H1 (cell line): ENCODE results near the gene APOC1. TPM values are rescaled to one million over a fixed set of nuclear protein-coding genes. Genes with fewer than 3 reads are reported as not detected.
A peak's percentile ranks its signal among the peaks of the same experiment; 100 is the strongest.

Experiments
- CTCF ChIA-PET: fragments of 300-600 bp; sonication (Branson Sonifier 250); formaldehyde crosslinking; loops from one replicate; lab custom pipeline; 2021; ENCODE audit not compliant: partially characterized antibody; lab: Charles Lee
- POLR2A ChIA-PET: fragments of 300-600 bp; sonication (Branson Sonifier 250); formaldehyde crosslinking; loops from one replicate; lab custom pipeline; 2021; ENCODE audit warnings: inconsistent platforms; ENCODE audit not compliant: partially characterized antibody; lab: Charles Lee
- DNase-seq, 2 experiments: peaks; one replicate each; pipeline versions ENCODE4 v3.0.0 to v3.0.0-alpha.2; 2010 to 2022; ENCODE audit warnings: low spot score in 2 of 2, low read depth in 1 of 2, mixed read lengths in 1 of 2
- FAIRE-seq: peaks from 2 replicates; lab custom pipeline; 2011; peaks lifted over from hg19 to GRCh38; lab: Jason Lieb, UNC
- H2AFZ ChIP-seq: 2 replicates; pipeline ENCODE4 v1.8.1; 2012; ENCODE audit warnings: low read length, inconsistent platforms
- H2AK5ac ChIP-seq: 2 replicates; pipeline ENCODE4 v1.6.1; 2013; ENCODE audit warnings: low read depth, low read length
- H2BK120ac ChIP-seq: replicated peaks from 2 replicates; pipeline ENCODE3; 2013; ENCODE audit warnings: low read depth, low read length, inconsistent platforms
- H2BK12ac ChIP-seq: 2 replicates; pipeline ENCODE4 v1.6.1; 2013; ENCODE audit warnings: low read depth, low read length
- H2BK15ac ChIP-seq: 2 replicates; pipeline ENCODE4 v1.6.1; 2013; ENCODE audit warnings: low read length
- H2BK20ac ChIP-seq: 2 replicates; pipeline ENCODE4 v1.6.1; 2013; ENCODE audit warnings: low read length
- H2BK5ac ChIP-seq: 2 replicates; pipeline ENCODE4 v1.6.1; 2013; ENCODE audit warnings: low read depth, low read length
- H3K14ac ChIP-seq: 2 replicates; pipeline ENCODE4 v1.6.1; 2013; ENCODE audit warnings: inconsistent platforms; ENCODE audit not compliant: insufficient read length
- H3K18ac ChIP-seq: 2 replicates; pipeline ENCODE4 v1.6.1; 2013; ENCODE audit warnings: low read length; ENCODE audit errors: extremely low read depth
- H3K23ac ChIP-seq: 2 replicates; pipeline ENCODE4 v1.6.1; 2013; ENCODE audit warnings: inconsistent platforms; ENCODE audit not compliant: insufficient read length
- H3K23me2 ChIP-seq: 2 replicates; pipeline ENCODE4 v1.6.1; 2013; ENCODE audit warnings: low read depth, low read length
- H3K27ac ChIP-seq: 2 replicates; pipeline ENCODE4 v1.6.1; 2011; ENCODE audit warnings: low read depth, low read length, inconsistent platforms
- H3K27me3 ChIP-seq, 4 experiments: replicated peaks in 1 of 4; 1 replicate in 1 of 4; 2 replicates in 3 of 4; pipeline versions ENCODE4 v1.6.1 to v1.8.1; 2011 to 2013; ENCODE audit warnings: low read length in 3 of 4, mild to moderate bottlenecking in 3 of 4, inconsistent platforms in 2 of 4, mixed read lengths in 2 of 4, moderate library complexity in 1 of 4; ENCODE audit not compliant: control insufficient read depth in 3 of 4, insufficient read depth in 3 of 4; ENCODE audit errors: extremely low read depth in 1 of 4
- H3K36me3 ChIP-seq, 4 experiments: 2 replicates each; pipeline versions ENCODE4 v1.6.1 to v1.8.1; 2011 to 2013; ENCODE audit warnings: mild to moderate bottlenecking in 4 of 4, low read length in 3 of 4, moderate library complexity in 2 of 4, control low read depth in 1 of 4, inconsistent platforms in 1 of 4; ENCODE audit not compliant: insufficient read depth in 4 of 4, control insufficient read depth in 2 of 4
- H3K4ac ChIP-seq: replicated peaks from 2 replicates; pipeline ENCODE3; 2013; ENCODE audit warnings: low read length, low read depth, mixed read lengths, inconsistent platforms; ENCODE audit not compliant: insufficient read length
- H3K4me1 ChIP-seq, 4 experiments: replicated peaks in 1 of 4; 1 replicate in 1 of 4; 2 replicates in 3 of 4; pipeline versions ENCODE4 v1.6.1 to v1.8.1; 2011 to 2013; ENCODE audit warnings: low read length in 3 of 4, inconsistent platforms in 2 of 4, mixed read lengths in 1 of 4; ENCODE audit not compliant: insufficient read depth in 4 of 4, control insufficient read depth in 3 of 4
- H3K4me2 ChIP-seq, 2 experiments: 2 replicates each; pipeline versions ENCODE4 v1.6.1 to v1.8.1; 2011 to 2013; ENCODE audit warnings: low read depth in 2 of 2, low read length in 2 of 2, control low read depth in 1 of 2, inconsistent platforms in 1 of 2, mild to moderate bottlenecking in 1 of 2; ENCODE audit not compliant: insufficient read depth in 1 of 2
- H3K4me3 ChIP-seq, 4 experiments: fragments of 200-600, 300-600 bp in 1 of 4; sonication (generic), shearing (Covaris generic), sonication (Bioruptor Twin) in 1 of 4; 2 replicates each; pipeline versions ENCODE4 v1.5.1 to v1.8.1; 2011 to 2016; ENCODE audit warnings: low read length in 4 of 4, low read depth in 3 of 4, control low read depth in 2 of 4, inconsistent platforms in 2 of 4, mild to moderate bottlenecking in 2 of 4, mixed read lengths in 1 of 4, moderate library complexity in 1 of 4; ENCODE audit not compliant: insufficient read depth in 2 of 4; ENCODE audit errors: extremely low read depth in 1 of 4
- H3K56ac ChIP-seq: replicated peaks from 2 replicates; pipeline ENCODE3; 2013; ENCODE audit warnings: low read depth, mild to moderate bottlenecking, mixed read lengths, low read length, inconsistent platforms; ENCODE audit not compliant: insufficient read length
- H3K79me1 ChIP-seq: 2 replicates; pipeline ENCODE4 v1.6.1; 2013; ENCODE audit warnings: low read depth, low read length, control low read depth
- H3K79me2 ChIP-seq, 2 experiments: 2 replicates each; pipeline versions ENCODE4 v1.6.1 to v1.8.1; 2012 to 2013; ENCODE audit warnings: low read length in 2 of 2, mild to moderate bottlenecking in 2 of 2, inconsistent platforms in 1 of 2; ENCODE audit not compliant: insufficient read depth in 2 of 2, control insufficient read depth in 1 of 2
- H3K9ac ChIP-seq, 4 experiments: replicated peaks in 1 of 4; 1 replicate in 1 of 4; 2 replicates in 3 of 4; pipeline versions ENCODE4 v1.6.1 to v1.8.1; 2011 to 2013; ENCODE audit warnings: low read depth in 3 of 4, low read length in 3 of 4, control low read depth in 2 of 4, mild to moderate bottlenecking in 2 of 4, moderate library complexity in 2 of 4, inconsistent platforms in 1 of 4; ENCODE audit errors: extremely low read depth in 1 of 4
- H3K9me3 ChIP-seq, 2 experiments: 2 replicates each; pipeline versions ENCODE4 v1.6.1 to v1.8.1; 2012 to 2013; ENCODE audit warnings: mild to moderate bottlenecking in 2 of 2, moderate library complexity in 2 of 2, control low read depth in 1 of 2, inconsistent platforms in 1 of 2, low read depth in 1 of 2, low read length in 1 of 2, mixed read lengths in 1 of 2; ENCODE audit not compliant: insufficient read depth in 2 of 2
- H4K20me1 ChIP-seq, 2 experiments: replicated peaks in 1 of 2; 2 replicates each; pipeline versions ENCODE3 to v1.8.1; 2011 to 2013; ENCODE audit warnings: inconsistent platforms in 2 of 2, low read length in 2 of 2, mild to moderate bottlenecking in 1 of 2; ENCODE audit not compliant: insufficient read depth in 2 of 2, control insufficient read depth in 1 of 2
- H4K5ac ChIP-seq: 2 replicates; pipeline ENCODE4 v1.6.1; 2013; ENCODE audit warnings: low read length, low read depth, mixed read lengths, inconsistent platforms; ENCODE audit not compliant: insufficient read length
- H4K8ac ChIP-seq: 2 replicates; pipeline ENCODE4 v1.8.0; 2013; ENCODE audit warnings: mild to moderate bottlenecking, moderate library complexity, low read length, inconsistent platforms; ENCODE audit not compliant: insufficient read depth; ENCODE audit errors: extremely low read depth
- H4K91ac ChIP-seq: replicated peaks from 2 replicates; pipeline ENCODE3; 2013; ENCODE audit warnings: low read length, mixed read lengths, inconsistent platforms; ENCODE audit not compliant: insufficient read length
- BCL11A ChIP-seq, 2 experiments: IDR thresholded peaks; one replicate each; pipeline ENCODE4 v1.6.1; 2011; ENCODE audit warnings: low read depth in 2 of 2, low read length in 2 of 2, mild to moderate bottlenecking in 2 of 2
- POLR2A ChIP-seq, 2 experiments: IDR thresholded peaks; 1 replicate in 1 of 2; 2 replicates in 1 of 2; pipeline ENCODE4 v1.6.1; 2011; ENCODE audit warnings: low read depth in 2 of 2, low read length in 2 of 2, mild to moderate bottlenecking in 2 of 2; ENCODE audit errors: control extremely low read depth in 1 of 2
- POLR2AphosphoS5 ChIP-seq: IDR thresholded peaks from 2 replicates; pipeline ENCODE4 v1.6.1; 2011; ENCODE audit warnings: low read depth, low read length
- WGBS, 2 experiments: shearing (Covaris generic) in 1 of 2; methylation state at CpG; one replicate each; pipeline versions ENCODE4 v1.1.6 to v1.1.7; 2013 to 2015; ENCODE audit warnings: low lambda C conversion rate in 2 of 2, mixed read lengths in 2 of 2, inconsistent platforms in 1 of 2, low coverage in 1 of 2, missing lambda C conversion rate in 1 of 2; ENCODE audit not compliant: insufficient replicate concordance in 2 of 2, insufficient coverage in 1 of 2, insufficient read length in 1 of 2; ENCODE audit errors: extremely low coverage in 1 of 2, missing lambda C conversion rate in 1 of 2; 5-methylcytosine and 5-hydroxymethylcytosine counted together
- polyA plus RNA-seq, 7 experiments: library from polyadenylated mRNA; depleted of rRNA in 3 of 7; stranded (reverse) in 5 of 7; unstranded in 2 of 7; fragments of >200 nt in 5 of 7; fragments of 200-250 nt in 2 of 7; gene quantifications; 1 replicate in 5 of 7; 2 replicates in 1 of 7; 4 replicates in 1 of 7; pipeline versions ENCODE4 v1.2.1 to v1.2.3, GENCODE V29; 2011 to 2013; ENCODE audit warnings: missing spikeins in 2 of 7, mixed read lengths in 2 of 7
- total RNA-seq: library from RNA; stranded (reverse); fragmentation: NEBNext Ultra II Directional; extraction: Animal tissue kit (Norgen Biotek cat#: 25700); gene quantifications from 2 replicates; pipeline ENCODE4 v1.2.1, GENCODE V29; 2021

APOC1 gene
- total and polyA plus RNA-seq, 2 of the 8 experiments (the other 6 are each of a cell fraction or from before 2014, with no cell fraction given) = 55.8 to 78.2 TPM

DNA sequence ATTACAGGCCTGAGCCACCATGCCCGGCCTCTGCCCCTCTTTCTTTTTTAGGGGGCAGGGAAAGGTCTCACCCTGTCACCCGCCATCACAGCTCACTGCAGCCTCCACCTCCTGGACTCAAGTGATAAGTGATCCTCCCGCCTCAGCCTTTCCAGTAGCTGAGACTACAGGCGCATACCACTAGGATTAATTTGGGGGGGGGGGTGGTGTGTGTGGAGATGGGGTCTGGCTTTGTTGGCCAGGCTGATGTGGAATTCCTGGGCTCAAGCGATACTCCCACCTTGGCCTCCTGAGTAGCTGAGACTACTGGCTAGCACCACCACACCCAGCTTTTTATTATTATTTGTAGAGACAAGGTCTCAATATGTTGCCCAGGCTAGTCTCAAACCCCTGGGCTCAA is 4.6 kb upstream of the APOC1 start:
- no peak overlapping the region for H4K8ac ChIP-seq
- CTCF ChIA-PET = interaction anchor here (0.7 to 15.2 kb wide), 7 partner anchors 8 to 221 kb away, joined by 3 to 201 read pairs (median 4); partner anchors contain the start of gene CLPTM1
- no peak overlapping the region for H3K4me3 ChIP-seq
- no peak overlapping the region for H2BK12ac ChIP-seq
- H3K79me2 ChIP-seq = peaks cover 0 to 11% of the 10 kb centered on the region in 2 experiments; a peak in 1 of 4 replicates
- H3K4me1 ChIP-seq = peaks cover 4 to 19% (median 8%) of the 10 kb centered on the region in 4 experiments
- no peak overlapping the region for H3K14ac ChIP-seq
- TF ChIP-seq POLR2A (IDR thresholded peaks at IDR 0.05; ENCODE audit: control extremely low read depth in 1 of 2, low read depth in 2 of 2, low read length in 2 of 2) (peak in 1 of 2 experiments; percentile 45; a peak in 1 of 3 replicates), POLR2AphosphoS5 (peak; percentile 26; the same call in 1 of the 2 replicates), BCL11A (IDR thresholded peaks at IDR 0.05; ENCODE audit: low read depth in 2 of 2, low read length in 2 of 2) (no peak)
- DNase-seq (no peak), FAIRE-seq (no peak)
- H3K4ac ChIP-seq = no peak overlapping the region
- H2AFZ ChIP-seq = no peak overlapping the region
- H3K79me1 ChIP-seq = no peaks in the 10 kb centered on the region; the same call in 1 of the 2 replicates
- H2BK15ac ChIP-seq = no peak overlapping the region
- peaks cover 9 to 27% (median 19%) of the 10 kb centered on the region in 4 experiments; a peak in 7 of 8 replicates for H3K36me3 ChIP-seq
- WGBS, 2 experiments = 82% methylated on average over 4 of the region's 5 CpGs; no CpG with 5 or more reads in 1 of the 2 experiments
- no peak overlapping the region for H3K9ac ChIP-seq
- no peak overlapping the region for H3K23ac ChIP-seq
- no peaks in the 10 kb centered on the region for H3K27me3 ChIP-seq
- peaks cover 0 to 13% of the 10 kb centered on the region in 2 experiments for H4K20me1 ChIP-seq
- H3K18ac ChIP-seq = no peak overlapping the region
- H3K27ac ChIP-seq = no peak overlapping the region
- no peak overlapping the region for H4K91ac ChIP-seq
- no peak overlapping the region for H2BK5ac ChIP-seq
- H3K4me2 ChIP-seq = no peak overlapping the region
- no peaks in the 10 kb centered on the region for H3K9me3 ChIP-seq
- H3K23me2 ChIP-seq = peaks cover 3% of the 10 kb centered on the region; the same call in 1 of the 2 replicates
- no peak overlapping the region for H3K56ac ChIP-seq
- no peak overlapping the region for H2BK20ac ChIP-seq
- no peak overlapping the region for H2AK5ac ChIP-seq
- POLR2A ChIA-PET = interaction anchor here (0.6 to 12.3 kb wide), 9 partner anchors 8 to 261 kb away, joined by 3 to 247 read pairs (median 7); partner anchors contain the start of genes CLPTM1 and TOMM40
- H2BK120ac ChIP-seq = no peak overlapping the region
- H4K5ac ChIP-seq = no peak overlapping the region
